ENCODE results near the gene GPR143.
A peak's percentile ranks its signal among the peaks of the same experiment; 100 is the strongest.

Gene GPR143

GRCh38 chrX:9767375-9767774, 1.7 kb upstream of the GPR143 start:
- DNase-seq: no peak

DNA sequence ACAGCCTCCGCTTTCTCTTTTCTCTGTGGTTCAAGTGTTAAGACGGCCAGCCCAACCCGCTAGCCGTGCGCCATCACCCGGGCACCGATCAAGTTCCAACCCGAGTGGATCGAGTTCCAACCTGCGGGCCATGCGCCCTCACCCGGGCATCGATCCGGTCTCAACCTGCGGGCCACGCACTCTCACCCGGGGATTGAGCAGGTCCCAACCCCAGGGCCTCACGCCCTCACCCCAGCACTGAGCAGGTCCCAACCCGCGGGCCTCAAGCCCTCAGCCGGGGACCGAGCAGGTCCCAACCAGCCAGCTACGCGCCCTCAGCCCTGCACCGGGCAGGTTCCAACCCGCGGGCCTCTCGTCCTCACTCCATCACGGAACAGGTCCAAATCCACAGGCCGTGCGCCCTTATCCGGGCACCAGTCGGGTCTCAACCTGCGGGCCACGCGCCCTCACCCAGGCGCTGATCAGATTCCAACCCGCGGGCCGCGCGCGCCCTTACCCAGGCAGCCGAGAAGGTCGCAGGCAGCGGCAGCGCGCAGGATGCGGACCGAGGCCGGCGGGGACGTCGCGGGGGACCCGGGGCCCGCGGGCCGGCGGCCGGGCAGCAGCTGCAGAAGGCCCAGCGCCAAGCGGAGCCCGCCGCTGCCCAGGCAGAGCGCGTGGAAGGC, 443 bp downstream of the GPR143 start:
- DNase-seq: no peak

- no peak for DNase-seq
Measured at GRCh38 chrX:9759337-9759736, 6.3 kb downstream of the GPR143 start.

GRCh38 chrX:9758021-9758638, 7.5 kb downstream of the GPR143 start:
- DNase-seq: no peak

GRCh38 chrX:9757366-9757765, 8.3 kb downstream of the GPR143 start:
- no peak for DNase-seq

DNA sequence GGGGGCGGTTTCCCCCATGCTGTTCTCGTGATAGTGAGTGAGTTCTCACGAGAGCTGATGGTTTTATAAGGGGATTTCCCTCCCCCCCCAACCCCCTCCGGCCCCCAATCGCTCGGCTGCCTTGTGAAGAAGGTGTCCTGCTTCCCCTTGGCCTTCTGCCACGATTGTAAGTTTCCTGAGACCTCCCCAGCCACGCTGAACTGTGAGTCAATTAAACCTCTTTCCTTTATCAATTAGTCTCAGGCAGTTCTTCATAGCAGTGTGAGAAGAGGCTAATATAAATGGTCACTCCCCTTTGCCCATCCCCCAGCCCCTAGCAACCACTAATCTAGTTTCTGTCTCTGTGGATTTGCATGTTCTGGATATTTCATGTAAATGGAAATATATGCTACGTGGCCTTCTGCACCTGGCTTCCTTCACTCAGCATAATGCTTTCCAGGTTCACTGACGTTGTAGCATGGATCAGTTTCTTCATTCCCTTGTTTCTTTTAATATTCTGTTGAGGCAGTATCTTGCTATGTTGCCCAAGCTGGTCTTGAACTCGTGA, 16.4 kb downstream of the GPR143 start:
- DNase-seq: no peak

GRCh38 chrX:9747644-9748043, 18.0 kb downstream of the GPR143 start:
- DNase-seq: no peak

GRCh38 chrX:9746148-9746888, 19.3 kb downstream of the GPR143 start:
- DNase-seq: no peak

DNA sequence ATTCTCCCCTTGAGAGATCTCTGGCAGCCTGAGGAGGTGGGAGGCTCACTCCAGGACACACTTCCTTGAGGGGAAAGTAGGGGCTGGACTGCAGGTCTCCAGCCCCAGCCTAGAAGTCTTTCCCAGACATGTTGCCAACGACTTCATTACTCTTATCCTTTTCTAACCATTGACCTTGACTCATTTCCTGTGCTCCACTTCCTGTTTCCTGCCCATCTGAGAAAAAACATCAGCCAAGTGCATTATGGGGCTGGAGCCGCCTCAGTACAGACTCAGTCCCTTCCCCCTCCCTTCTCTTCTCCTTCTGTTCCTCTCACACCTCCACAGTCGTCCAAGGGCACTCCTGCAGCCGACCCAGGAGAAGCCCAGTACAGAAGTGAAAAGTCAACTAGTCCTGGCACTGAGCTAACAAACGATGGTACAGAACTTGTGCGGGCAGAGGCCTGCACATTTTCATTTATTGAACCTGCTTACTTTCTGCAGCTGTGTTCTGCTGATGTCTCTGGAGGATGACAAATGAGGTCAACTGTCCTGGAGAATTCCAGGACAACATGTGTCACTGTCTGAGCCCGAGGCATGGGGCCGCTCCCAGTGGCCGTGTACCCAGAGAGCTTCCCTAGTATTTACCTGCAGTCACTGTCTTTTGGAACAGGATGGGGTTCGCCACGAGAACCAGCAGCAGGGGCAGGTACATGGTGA, 20.1 kb downstream of the GPR143 start:
- no peak for DNase-seq

DNA sequence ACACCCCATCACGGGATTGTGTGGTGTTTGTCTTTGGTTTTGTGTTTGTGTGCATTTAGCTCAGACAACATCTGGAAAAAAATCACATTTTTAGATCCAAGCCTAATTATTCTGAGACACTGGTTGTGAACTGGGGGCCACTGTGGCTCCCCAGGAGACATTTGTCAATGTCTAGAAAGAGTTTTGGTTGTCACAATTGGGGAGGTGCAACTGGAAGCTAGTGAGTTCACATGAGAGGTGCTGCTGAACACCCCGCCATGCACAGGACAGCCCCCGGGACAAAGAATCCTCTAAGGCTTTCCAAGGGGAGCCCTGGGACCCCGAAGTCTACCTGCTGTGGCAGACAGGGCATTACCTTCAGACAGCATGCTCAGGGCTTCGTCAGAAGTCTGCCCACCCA, 26.5 kb downstream of the GPR143 start:
- no peak for DNase-seq

- DNase-seq: no peak
Measured at GRCh38 chrX:9738151-9738550, 27.5 kb downstream of the GPR143 start.

DNA sequence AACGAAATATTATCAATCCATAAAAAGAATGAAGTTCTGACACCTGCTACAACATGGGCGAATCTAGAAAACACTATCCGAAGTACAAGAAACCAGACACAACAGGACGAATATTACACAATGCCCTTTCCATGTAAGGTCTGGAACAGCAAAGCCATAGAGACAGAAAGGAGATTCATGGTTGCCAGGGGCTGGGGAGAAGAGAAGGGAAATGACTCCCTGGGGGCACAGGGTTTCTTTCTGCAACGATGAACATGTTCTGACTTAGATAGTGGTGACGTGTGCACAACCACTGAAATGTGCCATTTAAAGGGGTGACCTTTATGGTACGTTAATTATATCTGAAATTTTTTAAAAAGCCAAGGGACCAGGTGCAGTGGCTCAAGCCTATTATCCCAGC, 28.3 kb downstream of the GPR143 start:
- DNase-seq: no peak

GRCh38 chrX:9730752-9731151, 34.9 kb downstream of the GPR143 start:
- DNase-seq: no peak

DNA sequence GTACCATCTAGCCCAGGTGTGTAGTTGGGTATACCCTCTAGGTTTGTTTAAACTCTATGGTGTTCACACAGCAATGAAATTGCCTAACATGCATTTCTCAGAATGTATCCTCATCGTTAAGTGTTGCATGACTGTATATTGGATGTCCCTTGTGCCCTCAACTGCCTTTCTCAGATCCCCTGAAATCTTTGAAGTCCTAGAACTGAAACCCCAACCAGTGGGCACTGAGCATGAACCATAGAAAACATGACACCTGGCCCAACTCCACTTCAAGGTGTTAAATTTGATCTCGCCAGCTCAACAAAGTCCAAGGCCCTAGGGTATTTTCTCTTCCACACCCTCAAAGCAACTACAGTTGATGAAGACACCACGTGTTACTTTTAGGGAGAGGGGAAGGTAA, 35.6 kb downstream of the GPR143 start:
- no peak for DNase-seq

DNA sequence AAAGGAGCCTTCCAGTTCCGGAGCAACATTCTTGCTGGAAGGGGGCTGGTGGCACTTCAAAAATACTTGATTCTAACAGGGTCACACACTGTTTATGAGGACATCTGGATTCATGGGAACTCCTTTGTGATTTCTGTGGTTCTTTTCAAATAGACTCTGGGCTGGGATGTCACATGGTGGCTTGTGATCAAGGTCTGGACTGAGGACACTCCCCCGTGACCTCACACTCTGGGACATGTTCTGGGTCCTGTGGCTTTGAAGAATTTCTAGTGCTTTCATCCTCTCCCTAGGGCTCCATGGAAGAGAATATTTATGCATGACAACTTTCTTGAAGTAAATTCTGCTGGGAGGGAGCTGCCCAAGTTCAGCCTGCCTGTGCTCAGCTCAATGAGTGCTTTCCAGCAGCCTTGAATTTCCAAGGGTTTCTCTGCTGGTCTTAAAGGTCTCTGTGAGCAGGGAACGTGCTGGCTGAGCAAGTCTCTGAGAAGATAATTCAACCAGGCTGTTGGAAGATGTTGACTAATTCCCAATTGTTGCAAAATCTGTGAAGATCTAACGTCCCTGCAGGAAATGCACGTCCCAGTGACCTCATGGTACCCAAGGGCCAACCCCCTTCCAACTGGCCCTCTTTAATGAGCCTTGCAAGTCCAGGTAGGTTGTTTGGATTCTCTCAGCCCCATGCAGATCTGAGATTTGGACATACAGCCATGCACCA, 36.3 kb downstream of the GPR143 start:
- no peak for DNase-seq

GRCh38 chrX:9728261-9728660, 37.4 kb downstream of the GPR143 start:
- no peak for DNase-seq

GRCh38 chrX:9724711-9725110, 40.9 kb downstream of the GPR143 start:
- DNase-seq: no peak

GRCh38 chrX:9717376-9717775, 48.3 kb downstream of the GPR143 start:
- DNase-seq: no peak

DNA sequence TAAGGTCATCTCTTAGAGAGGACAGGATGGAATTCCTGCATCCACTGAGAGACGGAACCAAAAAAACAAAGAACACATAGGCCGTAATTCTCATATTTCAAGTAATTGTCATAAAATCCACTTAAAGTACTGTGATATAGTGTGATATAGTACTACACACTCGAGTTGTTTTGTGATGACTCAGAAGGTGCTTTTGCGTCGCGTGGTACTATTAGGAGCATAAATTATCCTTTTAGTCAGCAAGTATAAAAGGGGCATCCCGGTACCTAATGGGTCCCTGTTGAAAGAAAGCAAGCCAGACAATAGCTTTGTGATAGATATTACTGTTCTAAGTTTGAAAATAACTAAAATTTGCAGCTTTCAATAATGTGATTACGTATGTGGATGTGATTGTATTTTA, 55.3 kb downstream of the GPR143 start:
- no peak for DNase-seq

GRCh38 chrX:9708923-9709553, 56.6 kb downstream of the GPR143 start:
- DNase-seq: peak; percentile 8

DNA sequence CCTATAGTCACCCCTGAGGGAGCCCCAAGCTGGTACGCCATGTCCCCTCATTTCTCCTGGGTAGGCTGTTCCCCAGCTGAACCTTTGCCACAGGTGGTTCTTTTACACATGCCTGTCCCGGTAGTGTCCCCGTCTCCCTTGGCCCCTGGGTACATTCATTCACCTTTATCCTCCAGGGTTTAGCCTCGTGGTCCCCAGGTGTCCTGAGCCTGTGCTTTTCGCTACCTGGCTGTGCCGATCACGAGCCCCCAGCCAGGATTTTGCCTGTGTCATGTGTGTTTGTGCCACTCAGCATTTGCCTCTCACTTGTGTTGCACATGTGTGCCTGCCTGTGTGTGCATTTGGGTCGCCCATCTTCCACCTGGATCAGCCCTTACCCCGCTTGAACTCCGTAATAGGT, 57.6 kb downstream of the GPR143 start:
- no peak for DNase-seq
